GM23248 (cell line): Measurements from ENCODE around the gene LGALS12. TPM values are rescaled to one million over a fixed set of nuclear protein-coding genes. Genes with fewer than 3 reads are reported as not detected.

Experiments
- DNase-seq: peaks from one replicate; pipeline ENCODE4 v3.0.0-alpha.2; 2015
- H2AFZ ChIP-seq: fragments of 200-600 bp; sonication (generic); 2 replicates; pipeline ENCODE4 v1.6.1; 2016; ENCODE audit warnings: antibody characterized with exemption
- H3F3A ChIP-seq: fragments of 200-600 bp; sonication (generic); 2 replicates; pipeline ENCODE4 v1.6.1; 2016; ENCODE audit warnings: mild to moderate bottlenecking, antibody characterized with exemption, mixed run types; ENCODE audit not compliant: insufficient read depth
- H3K27ac ChIP-seq: fragments of 200-600 bp; sonication (generic); 2 replicates; pipeline ENCODE4 v1.5.1; 2016; ENCODE audit warnings: mild to moderate bottlenecking
- H3K27me3 ChIP-seq: fragments of 200-600 bp; sonication (generic); replicated peaks from 2 replicates; pipeline ENCODE4 v1.6.1; 2016; ENCODE audit warnings: mild to moderate bottlenecking; ENCODE audit not compliant: insufficient read depth
- H3K36me3 ChIP-seq: fragments of 200-600 bp; sonication (generic); 2 replicates; pipeline ENCODE4 v1.6.1; 2016; ENCODE audit warnings: low read depth, mild to moderate bottlenecking
- H3K4me1 ChIP-seq: fragments of 200-600 bp; sonication (generic); 2 replicates; pipeline ENCODE4 v1.6.1; 2016; ENCODE audit warnings: mild to moderate bottlenecking; ENCODE audit not compliant: insufficient read depth
- H3K4me2 ChIP-seq: fragments of 200-600 bp; sonication (generic); one replicate; pipeline ENCODE4 v1.6.1; 2016; ENCODE audit warnings: mild to moderate bottlenecking; ENCODE audit not compliant: unreplicated experiment
- H3K4me3 ChIP-seq: fragments of 200-600 bp; sonication (generic); 2 replicates; pipeline ENCODE4 v1.5.1; 2016; ENCODE audit warnings: mild to moderate bottlenecking
- H3K79me2 ChIP-seq: fragments of 200-600 bp; sonication (generic); 2 replicates; pipeline ENCODE4 v1.6.1; 2016; ENCODE audit warnings: mild to moderate bottlenecking; ENCODE audit not compliant: insufficient read depth
- H3K9ac ChIP-seq: fragments of 200-600 bp; sonication (generic); 2 replicates; pipeline ENCODE4 v1.6.1; 2016; ENCODE audit warnings: mild to moderate bottlenecking
- H3K9me2 ChIP-seq: fragments of 200-600 bp; sonication (generic); 2 replicates; pipeline ENCODE4 v1.6.1; 2016; ENCODE audit warnings: mixed run types, mild to moderate bottlenecking, moderate library complexity; ENCODE audit not compliant: insufficient read depth
- H3K9me3 ChIP-seq: fragments of 200-600 bp; sonication (generic); one replicate; pipeline ENCODE4 v1.6.1; 2017; ENCODE audit warnings: low read depth
- H4K20me1 ChIP-seq: fragments of 200-600 bp; sonication (generic); 2 replicates; pipeline ENCODE4 v1.6.0; 2016; ENCODE audit not compliant: insufficient read depth
- EZH2 ChIP-seq: fragments of 200-600 bp; sonication (generic); IDR thresholded peaks from 2 replicates; pipeline ENCODE4 v1.6.1; 2018; ENCODE audit warnings: antibody characterized with exemption, mild to moderate bottlenecking; ENCODE audit not compliant: insufficient read depth, poor library complexity, severe bottlenecking
- EZH2phosphoT487 ChIP-seq: fragments of 200-600 bp; sonication (generic); IDR thresholded peaks from 2 replicates; pipeline ENCODE4 v1.6.1; 2018; ENCODE audit warnings: antibody characterized with exemption, moderate library complexity, mild to moderate bottlenecking, low read depth; ENCODE audit not compliant: insufficient read depth
- WGBS, 2 experiments: methylation state at CpG; one replicate each; pipeline ENCODE4 v1.1.6; 2015 to 2017; ENCODE audit warnings: low lambda C conversion rate in 2 of 2, low coverage in 1 of 2; ENCODE audit errors: missing lambda C conversion rate in 2 of 2; 5-methylcytosine and 5-hydroxymethylcytosine counted together
- in situ Hi-C: fragments of 300-500 bp; cut with MboI; formaldehyde crosslinking; loops from 2 replicates; pipeline ENCODE4 v1.15.0; 2020
- polyA plus RNA-seq: library from polyadenylated mRNA; unstranded; fragments of >200 nt; fragmentation: Nextera tagmentation; extraction: Ambion mirVana; gene quantifications from 2 replicates; pipeline ENCODE4 v1.2.1, GENCODE V29; 2016
- total RNA-seq: library from RNA; depleted of rRNA; stranded (reverse); fragments of >200 nt; shearing (Covaris generic); gene quantifications from 2 replicates; pipeline ENCODE4 v1.2.3, GENCODE V29; 2014

Gene LGALS12
- total and polyA plus RNA-seq, 2 experiments from 2014 or later: not detected

- Histone ChIP-seq H4K20me1 (no peaks in the 10 kb centered on the region), H3K9ac (no peak overlapping the region), H3K36me3 (no peaks in the 10 kb centered on the region), H3K79me2 (no peaks in the 10 kb centered on the region), H3K27me3 (peaks cover 5% of the 10 kb centered on the region; the same call in 1 of the 2 replicates), H3F3A (no peaks in the 10 kb centered on the region), H3K9me3 (no peaks in the 10 kb centered on the region), H3K4me2 (no peak overlapping the region), H3K4me3 (no peak overlapping the region), H2AFZ (no peak overlapping the region), H3K4me1 (peaks cover 5% of the 10 kb centered on the region; the same call in 1 of the 2 replicates), H3K9me2 (no peaks in the 10 kb centered on the region), H3K27ac (no peak overlapping the region)
- 22 to 25% methylated on average over 7 of the region's 7 CpGs for WGBS, 2 experiments
- TF ChIP-seq EZH2phosphoT487 (no peak), EZH2 (no peak)
- DNase-seq: no peak
- in situ Hi-C loops: no loop called here
Measured at GRCh38 chr11:63557570-63557969, 51.7 kb downstream of the LGALS12 start.

- no peaks in the 10 kb centered on the region for H3K79me2 ChIP-seq
- peaks cover 5% of the 10 kb centered on the region; the same call in 1 of the 2 replicates for H3K4me1 ChIP-seq
- no peaks in the 10 kb centered on the region for H3K36me3 ChIP-seq
- TF ChIP-seq EZH2: no peak
- no peak for TF ChIP-seq EZH2phosphoT487
- no peaks in the 10 kb centered on the region for H3K9me2 ChIP-seq
- no peak overlapping the region for H3K9ac ChIP-seq
- no peak for DNase-seq
- no peaks in the 10 kb centered on the region for H3F3A ChIP-seq
- in situ Hi-C loops: no loop called here
- peaks cover 5% of the 10 kb centered on the region; the same call in 1 of the 2 replicates for H3K27me3 ChIP-seq
- no peaks in the 10 kb centered on the region for H3K9me3 ChIP-seq
- H2AFZ ChIP-seq: no peak overlapping the region
- H3K27ac ChIP-seq: no peak overlapping the region
- H3K4me3 ChIP-seq: no peak overlapping the region
- no peak overlapping the region for H3K4me2 ChIP-seq
- WGBS, 2 experiments: 75 to 76% methylated on average over 7 of the region's 7 CpGs
- no peaks in the 10 kb centered on the region for H4K20me1 ChIP-seq
Measured at GRCh38 chr11:63558459-63559157, 52.7 kb downstream of the LGALS12 start.

GRCh38 chr11:63560506-63561180, 54.8 kb downstream of the LGALS12 start:
- no peak overlapping the region for H2AFZ ChIP-seq

GRCh38 chr11:63563201-63564055, 57.5 kb downstream of the LGALS12 start, which contains the start of gene PLAAT2:
Gene PLAAT2, minus strand, starts transcription at chr11:63563379. Its CDS starts 55 bp downstream, at chr11:63563324.
- H3K9me2 ChIP-seq: no peaks in the 10 kb centered on the region
- H4K20me1 ChIP-seq: no peaks in the 10 kb centered on the region
- no peak within 1 kb of the TSS for H3K4me3 ChIP-seq
- peaks cover 16% of the 10 kb centered on the region for H3K4me1 ChIP-seq
- H2AFZ ChIP-seq: no peak within 1 kb of the TSS
- in situ Hi-C loops: no loop called here
- 0 out of 2 replicates have a peak, but pooled peaks cover 5% of the 10 kb centered on the region for H3K27me3 ChIP-seq
- H3K9me3 ChIP-seq: no peaks in the 10 kb centered on the region
- peaks cover 13% of the 10 kb centered on the region; the same call in 1 of the 2 replicates for H3F3A ChIP-seq
- H3K27ac ChIP-seq: no peak within 1 kb of the TSS
- no peaks in the 10 kb centered on the region for H3K36me3 ChIP-seq
- H3K79me2 ChIP-seq: no peaks in the 10 kb centered on the region
- WGBS, 2 experiments: 82 to 86% methylated on average over 12 to 13 of the region's 13 CpGs
- DNase-seq: no peak
- no peak within 1 kb of the TSS for H3K4me2 ChIP-seq
- no peak within 1 kb of the TSS for H3K9ac ChIP-seq
- TF ChIP-seq EZH2 (no peak), EZH2phosphoT487 (no peak)

More at GRCh38 chr11:63560506-63561180, 54.8 kb downstream of the LGALS12 start:
- in situ Hi-C loops: no loop called here
- Histone ChIP-seq H3K36me3 (no peaks in the 10 kb centered on the region), H3K4me3 (no peak overlapping the region), H4K20me1 (no peaks in the 10 kb centered on the region), H3K27ac (no peak overlapping the region), H3K4me1 (peaks cover 5% of the 10 kb centered on the region; the same call in 1 of the 2 replicates), H3K9me3 (no peaks in the 10 kb centered on the region), H3F3A (no peaks in the 10 kb centered on the region), H3K9me2 (no peaks in the 10 kb centered on the region), H3K27me3 (peaks cover 5% of the 10 kb centered on the region; the same call in 1 of the 2 replicates), H3K79me2 (no peaks in the 10 kb centered on the region), H3K9ac (no peak overlapping the region), H3K4me2 (no peak overlapping the region)
- WGBS, 2 experiments: 37 to 47% methylated on average over 7 of the region's 7 CpGs
- DNase-seq: no peak
- no peak for TF ChIP-seq EZH2
- TF ChIP-seq EZH2phosphoT487: no peak
